HepG2 (cell line): ENCODE results near the gene HEXD. TPM values are rescaled to one million over a fixed set of nuclear protein-coding genes. Genes with fewer than 3 reads are reported as not detected.

Experiments used
- CENPT ChIP-seq: sonication (generic); formaldehyde crosslinking; IDR thresholded peaks from 2 replicates; pipeline ENCODE4 v1.8.0; 2022; ENCODE audit warnings: low read depth, mild to moderate bottlenecking, moderate library complexity, missing genetic modification reagents
- HNRNPLL ChIP-seq: fragments of 200-400 bp; formaldehyde crosslinking; IDR thresholded peaks from 2 replicates; pipeline ENCODE4 v1.6.1; 2017; ENCODE audit warnings: mild to moderate bottlenecking, low read depth, low read length; ENCODE audit not compliant: poor library complexity, severe bottlenecking
- HOXD1 ChIP-seq: sonication (generic); formaldehyde crosslinking; IDR thresholded peaks from 2 replicates; pipeline ENCODE4 v1.5.0; 2020; ENCODE audit warnings: missing genetic modification reagents
- STAT5B ChIP-seq: sonication (generic); formaldehyde crosslinking; IDR thresholded peaks from 2 replicates; pipeline ENCODE4 v1.4.0; 2020; ENCODE audit warnings: missing genetic modification reagents
- XRCC5 ChIP-seq: fragments of 200-400 bp; formaldehyde crosslinking; optimal IDR thresholded peaks from 2 replicates; pipeline ENCODE3; 2017; ENCODE audit warnings: mild to moderate bottlenecking, low read length
- ZFP1 ChIP-seq: IDR thresholded peaks from 2 replicates; pipeline ENCODE4 v1.6.1; 2016
- ZFP82 ChIP-seq: sonication (generic); formaldehyde crosslinking; IDR thresholded peaks from 2 replicates; pipeline ENCODE4 v1.5.1; 2020; ENCODE audit warnings: mild to moderate bottlenecking, missing genetic modification reagents, borderline replicate concordance
- ZIK1 ChIP-seq: sonication (generic); formaldehyde crosslinking; IDR thresholded peaks from 2 replicates; pipeline ENCODE4 v1.5.0; 2020; ENCODE audit warnings: mild to moderate bottlenecking, low read depth, missing genetic modification reagents, borderline replicate concordance
- ZNF160 ChIP-seq: sonication (generic); formaldehyde crosslinking; IDR thresholded peaks from 2 replicates; pipeline ENCODE4 v1.8.0; 2022; ENCODE audit warnings: mild to moderate bottlenecking, inconsistent platforms, missing genetic modification reagents
- ZNF18 ChIP-seq: sonication (generic); formaldehyde crosslinking; IDR thresholded peaks from 2 replicates; pipeline ENCODE4 v1.8.0; 2022; ENCODE audit warnings: mild to moderate bottlenecking, missing genetic modification reagents; ENCODE audit not compliant: insufficient replicate concordance
- ZNF264 ChIP-seq: sonication (generic); formaldehyde crosslinking; IDR thresholded peaks from 2 replicates; pipeline ENCODE4 v1.4.0; 2020; ENCODE audit warnings: missing genetic modification reagents
- ZNF782 ChIP-seq: sonication (generic); formaldehyde crosslinking; IDR thresholded peaks from 2 replicates; pipeline ENCODE4 v1.4.0; 2020; ENCODE audit warnings: missing genetic modification reagents, mild to moderate bottlenecking, borderline replicate concordance
- ZSCAN9 ChIP-seq: IDR thresholded peaks from 2 replicates; pipeline ENCODE4 v1.6.1; 2016; ENCODE audit warnings: borderline replicate concordance
- polyA plus RNA-seq, 8 experiments: library from polyadenylated mRNA; depleted of rRNA in 3 of 8; stranded (reverse) in 7 of 8; unstranded in 1 of 8; fragments of >200 nt; fragmentation: Illumina TruSeq in 4 of 8; extraction: Trizol in 4 of 8; gene quantifications; 2 replicates each; pipeline versions ENCODE4 v1.2.1 to v1.2.3, GENCODE V29; 2011 to 2016; ENCODE audit warnings: low read depth in 4 of 8, missing spikeins in 1 of 8, mixed read lengths in 1 of 8; ENCODE audit not compliant: insufficient read depth in 1 of 8
- total RNA-seq, 5 experiments: library from RNA; depleted of rRNA; stranded (reverse); fragments of >200 nt; fragmentation: Illumina TruSeq; extraction: Trizol; gene quantifications; 2 replicates each; pipeline ENCODE4 v1.2.3, GENCODE V29; 2016; ENCODE audit warnings: low read depth in 1 of 5
- TF ChIP-seq, protein P1 (sequence below): sonication (generic); formaldehyde crosslinking; IDR thresholded peaks from 2 replicates; pipeline ENCODE4 v1.8.0; 2022; ENCODE audit warnings: mild to moderate bottlenecking, missing genetic modification reagents, borderline replicate concordance
- TF ChIP-seq, protein P2 (sequence below): sonication (generic); formaldehyde crosslinking; IDR thresholded peaks from 2 replicates; pipeline ENCODE4 v1.5.0; 2020; ENCODE audit warnings: missing genetic modification reagents, mild to moderate bottlenecking, borderline replicate concordance
- TF ChIP-seq, protein P3 (sequence below): IDR thresholded peaks from 2 replicates; pipeline ENCODE4 v1.6.1; 2016
- TF ChIP-seq, protein P4 (sequence below): sonication (generic); formaldehyde crosslinking; IDR thresholded peaks from 2 replicates; pipeline ENCODE4 v1.8.1; 2022; ENCODE audit warnings: low read depth, mild to moderate bottlenecking, missing genetic modification reagents

The HEXD gene
- total and polyA plus RNA-seq, 2 of the 13 experiments (the other 11 are each of a cell fraction or from before 2014, with no cell fraction given) = 22.3 to 41.8 TPM

DNA sequence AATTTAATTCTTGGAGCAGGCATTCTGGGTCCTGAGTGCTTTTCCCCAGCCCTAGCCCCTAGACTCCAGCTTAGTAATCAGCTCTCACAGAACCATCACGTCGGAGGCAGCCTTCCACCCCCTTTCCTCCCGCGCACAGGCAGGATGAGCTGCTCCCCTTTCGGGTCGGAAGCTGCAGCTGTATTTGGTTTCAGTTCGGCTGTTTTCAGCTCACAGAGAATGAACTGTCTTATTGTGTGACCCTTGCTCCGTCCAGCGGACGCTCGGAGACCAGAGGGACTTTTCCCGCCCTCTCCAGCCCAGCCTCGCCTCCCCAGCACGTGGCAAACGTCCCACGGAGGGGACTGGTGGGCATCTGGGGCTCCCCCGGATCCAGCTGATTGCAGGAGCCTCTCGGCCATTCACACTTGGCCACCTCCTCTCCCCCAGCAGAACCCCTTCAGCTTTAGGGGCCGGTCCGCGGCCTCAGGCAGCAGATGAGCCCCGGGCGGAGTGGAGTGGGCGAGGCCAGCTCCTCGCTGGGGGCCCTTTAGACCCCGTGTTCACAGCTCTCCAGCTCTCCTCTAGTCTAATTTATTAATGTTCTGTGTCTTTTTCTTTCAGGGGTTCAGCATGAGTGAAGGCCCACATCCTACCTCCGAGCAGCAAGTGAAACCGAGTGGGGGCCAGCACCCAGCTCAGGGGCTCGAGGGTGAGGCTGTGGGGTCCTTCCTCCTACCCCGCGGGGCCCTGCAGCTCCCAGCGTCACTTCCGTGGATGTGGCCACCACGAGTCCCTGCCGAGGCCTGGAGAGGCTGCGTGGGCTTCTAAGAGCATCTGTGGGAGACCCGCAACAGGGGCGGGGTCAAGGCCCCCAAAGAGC is 47.4 kb upstream of the HEXD start (continued):
- TF ChIP-seq HNRNPLL (peak; percentile 41), ZFP1 (peak; percentile 59; the same call in 1 of the 2 replicates), ZNF160 (CRISPR knock-in tag) (peak; percentile 64; the same call in 1 of the 2 replicates), CENPT (CRISPR knock-in tag) (no peak), ZSCAN9 (peak; percentile 74; the same call in 1 of the 2 replicates), HOXD1 (CRISPR knock-in tag) (peak; percentile 85; the same call in 1 of the 2 replicates), ZFP82 (CRISPR knock-in tag) (peak; percentile 60; the same call in 1 of the 2 replicates), ZNF782 (no peak), ZNF264 (CRISPR knock-in tag) (peak; percentile 87), ZNF18 (CRISPR knock-in tag) (peak; percentile 93), ZIK1 (CRISPR knock-in tag) (peak; percentile 91; the same call in 1 of the 2 replicates), STAT5B (CRISPR knock-in tag) (no peak), XRCC5 (peak; percentile 67)
- TF ChIP-seq, protein P1, sequence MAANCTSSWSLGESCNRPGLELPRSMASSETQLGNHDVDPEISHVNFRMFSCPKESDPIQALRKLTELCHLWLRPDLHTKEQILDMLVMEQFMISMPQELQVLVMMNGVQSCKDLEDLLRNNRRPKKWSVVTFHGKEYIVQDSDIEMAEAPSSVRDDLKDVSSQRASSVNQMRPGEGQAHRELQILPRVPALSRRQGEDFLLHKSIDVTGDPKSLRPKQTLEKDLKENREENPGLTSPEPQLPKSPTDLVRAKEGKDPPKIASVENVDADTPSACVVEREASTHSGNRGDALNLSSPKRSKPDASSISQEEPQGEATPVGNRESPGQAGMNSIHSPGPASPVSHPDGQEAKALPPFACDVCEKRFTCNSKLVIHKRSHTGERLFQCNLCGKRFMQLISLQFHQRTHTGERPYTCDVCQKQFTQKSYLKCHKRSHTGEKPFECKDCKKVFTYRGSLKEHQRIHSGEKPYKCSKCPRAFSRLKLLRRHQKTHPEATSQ = 0 out of 2 replicates have a peak, but pooled peaks have one; percentile 63
- TF ChIP-seq, protein P2, sequence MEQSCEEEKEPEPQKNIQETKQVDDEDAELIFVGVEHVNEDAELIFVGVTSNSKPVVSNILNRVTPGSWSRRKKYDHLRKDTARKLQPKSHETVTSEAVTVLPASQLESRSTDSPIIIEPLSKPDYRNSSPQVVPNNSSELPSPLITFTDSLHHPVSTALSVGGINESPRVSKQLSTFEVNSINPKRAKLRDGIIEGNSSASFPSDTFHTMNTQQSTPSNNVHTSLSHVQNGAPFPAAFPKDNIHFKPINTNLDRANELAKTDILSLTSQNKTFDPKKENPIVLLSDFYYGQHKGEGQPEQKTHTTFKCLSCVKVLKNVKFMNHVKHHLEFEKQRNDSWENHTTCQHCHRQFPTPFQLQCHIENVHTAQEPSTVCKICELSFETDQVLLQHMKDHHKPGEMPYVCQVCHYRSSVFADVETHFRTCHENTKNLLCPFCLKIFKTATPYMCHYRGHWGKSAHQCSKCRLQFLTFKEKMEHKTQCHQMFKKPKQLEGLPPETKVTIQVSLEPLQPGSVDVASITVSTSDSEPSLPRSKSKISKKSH (CRISPR knock-in tag) = peak; percentile 98
- TF ChIP-seq, protein P3, sequence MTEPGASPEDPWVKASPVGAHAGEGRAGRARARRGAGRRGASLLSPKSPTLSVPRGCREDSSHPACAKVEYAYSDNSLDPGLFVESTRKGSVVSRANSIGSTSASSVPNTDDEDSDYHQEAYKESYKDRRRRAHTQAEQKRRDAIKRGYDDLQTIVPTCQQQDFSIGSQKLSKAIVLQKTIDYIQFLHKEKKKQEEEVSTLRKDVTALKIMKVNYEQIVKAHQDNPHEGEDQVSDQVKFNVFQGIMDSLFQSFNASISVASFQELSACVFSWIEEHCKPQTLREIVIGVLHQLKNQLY (CRISPR knock-in tag) = peak; percentile 39; the same call in 1 of the 2 replicates
- TF ChIP-seq, protein P4, sequence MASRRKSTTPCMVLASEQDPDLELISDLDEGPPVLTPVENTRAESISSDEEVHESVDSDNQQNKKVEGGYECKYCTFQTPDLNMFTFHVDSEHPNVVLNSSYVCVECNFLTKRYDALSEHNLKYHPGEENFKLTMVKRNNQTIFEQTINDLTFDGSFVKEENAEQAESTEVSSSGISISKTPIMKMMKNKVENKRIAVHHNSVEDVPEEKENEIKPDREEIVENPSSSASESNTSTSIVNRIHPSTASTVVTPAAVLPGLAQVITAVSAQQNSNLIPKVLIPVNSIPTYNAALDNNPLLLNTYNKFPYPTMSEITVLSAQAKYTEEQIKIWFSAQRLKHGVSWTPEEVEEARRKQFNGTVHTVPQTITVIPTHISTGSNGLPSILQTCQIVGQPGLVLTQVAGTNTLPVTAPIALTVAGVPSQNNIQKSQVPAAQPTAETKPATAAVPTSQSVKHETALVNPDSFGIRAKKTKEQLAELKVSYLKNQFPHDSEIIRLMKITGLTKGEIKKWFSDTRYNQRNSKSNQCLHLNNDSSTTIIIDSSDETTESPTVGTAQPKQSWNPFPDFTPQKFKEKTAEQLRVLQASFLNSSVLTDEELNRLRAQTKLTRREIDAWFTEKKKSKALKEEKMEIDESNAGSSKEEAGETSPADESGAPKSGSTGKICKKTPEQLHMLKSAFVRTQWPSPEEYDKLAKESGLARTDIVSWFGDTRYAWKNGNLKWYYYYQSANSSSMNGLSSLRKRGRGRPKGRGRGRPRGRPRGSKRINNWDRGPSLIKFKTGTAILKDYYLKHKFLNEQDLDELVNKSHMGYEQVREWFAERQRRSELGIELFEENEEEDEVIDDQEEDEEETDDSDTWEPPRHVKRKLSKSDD = 0 out of 2 replicates have a peak, but pooled peaks have one; percentile 78
